ENCODE data around the gene DPP4. TPM values are rescaled to one million over a fixed set of nuclear protein-coding genes. Genes with fewer than 3 reads are reported as not detected.

The DPP4 gene
- total and polyA plus RNA-seq, 2 experiments from 2014 or later = 149 to 218 TPM

DNA sequence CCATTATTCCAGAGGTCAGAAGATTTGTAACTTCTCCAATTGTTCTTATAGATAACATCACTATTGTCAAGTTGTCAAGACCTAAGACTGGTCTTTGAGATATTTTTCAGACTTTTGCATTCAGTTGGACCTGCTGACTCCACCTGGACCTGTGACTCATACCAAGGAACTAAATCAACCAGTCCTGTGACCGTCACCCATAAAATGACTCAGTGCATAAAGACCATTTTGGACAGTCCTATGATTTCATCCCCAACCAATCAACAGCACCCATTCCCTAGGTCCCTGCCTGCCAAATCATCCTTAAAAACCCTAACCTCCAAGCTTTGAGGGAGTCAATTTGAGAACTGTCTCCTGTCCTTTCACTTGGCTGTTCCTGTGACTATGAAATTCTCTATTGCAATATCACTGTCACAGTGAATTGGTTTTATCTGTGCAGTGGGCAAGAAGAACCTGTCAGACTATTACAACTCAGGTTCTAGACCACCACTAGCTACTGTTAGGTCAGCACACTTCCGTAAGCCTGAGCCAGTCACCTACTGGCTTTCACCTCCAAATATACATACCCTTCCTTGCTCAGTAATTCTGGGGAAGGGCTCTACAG, 17.1 kb downstream of the DPP4 start:
- no peaks in the 10 kb centered on the region for H4K20me1 ChIP-seq (ENCODE audit: insufficient read depth, poor library complexity, severe bottlenecking)
- no peak for TF ChIP-seq CTCF (IDR thresholded peaks at IDR 0.05; ENCODE audit: poor library complexity)
- no peak for TF ChIP-seq EZH2phosphoT487 (IDR thresholded peaks at IDR 0.05; ENCODE audit: low read depth, severe bottlenecking, unreplicated experiment)
- no peak for TF ChIP-seq EZH2 (IDR thresholded peaks at IDR 0.05; ENCODE audit: borderline replicate concordance)
- H3K4me2 ChIP-seq = no peak overlapping the region
- peaks cover 73% of the 10 kb centered on the region for H3K79me2 ChIP-seq
- peaks cover 9% of the 10 kb centered on the region for H3K9me3 ChIP-seq (ENCODE audit: low read depth)
- WGBS (ENCODE audit: low lambda C conversion rate, missing lambda C conversion rate) = 50% methylated on average over 2 of the region's 2 CpGs
- no peak overlapping the region for H3K4me3 ChIP-seq
- H2AFZ ChIP-seq = no peak overlapping the region
- DNase-seq (ENCODE audit: low spot score) = no peak
- no peaks in the 10 kb centered on the region for H3K4me1 ChIP-seq (ENCODE audit: insufficient read depth)
- no peaks in the 10 kb centered on the region for H3K36me3 ChIP-seq (replicated peaks; ENCODE audit: insufficient read depth, low read depth)
- no peak overlapping the region for H3K27ac ChIP-seq
- no peaks in the 10 kb centered on the region for H3K9me2 ChIP-seq (replicated peaks; ENCODE audit: insufficient read depth)
- no peaks in the 10 kb centered on the region for H3K27me3 ChIP-seq

GRCh38 chr2:162053808-162054155, 20.2 kb downstream of the DPP4 start:
- Histone ChIP-seq H3K79me2 (peaks cover 68% of the 10 kb centered on the region), H3K9me2 (replicated peaks; ENCODE audit: insufficient read depth) (no peaks in the 10 kb centered on the region), H3K4me1 (ENCODE audit: insufficient read depth) (no peaks in the 10 kb centered on the region), H3K27me3 (no peaks in the 10 kb centered on the region), H3K27ac (no peak overlapping the region), H3K36me3 (replicated peaks; ENCODE audit: insufficient read depth, low read depth) (no peaks in the 10 kb centered on the region), H2AFZ (no peak overlapping the region), H3K4me2 (no peak overlapping the region), H4K20me1 (ENCODE audit: insufficient read depth, poor library complexity, severe bottlenecking) (no peaks in the 10 kb centered on the region), H3K9me3 (ENCODE audit: low read depth) (peaks cover 9% of the 10 kb centered on the region), H3K4me3 (no peak overlapping the region)
- TF ChIP-seq EZH2 (IDR thresholded peaks at IDR 0.05; ENCODE audit: borderline replicate concordance) (no peak), CTCF (IDR thresholded peaks at IDR 0.05; ENCODE audit: poor library complexity) (no peak), EZH2phosphoT487 (IDR thresholded peaks at IDR 0.05; ENCODE audit: low read depth, severe bottlenecking, unreplicated experiment) (no peak)
- WGBS (ENCODE audit: low lambda C conversion rate, missing lambda C conversion rate) = 98% methylated on average over 4 of the region's 4 CpGs
- no peak for DNase-seq (ENCODE audit: low spot score)

DNA sequence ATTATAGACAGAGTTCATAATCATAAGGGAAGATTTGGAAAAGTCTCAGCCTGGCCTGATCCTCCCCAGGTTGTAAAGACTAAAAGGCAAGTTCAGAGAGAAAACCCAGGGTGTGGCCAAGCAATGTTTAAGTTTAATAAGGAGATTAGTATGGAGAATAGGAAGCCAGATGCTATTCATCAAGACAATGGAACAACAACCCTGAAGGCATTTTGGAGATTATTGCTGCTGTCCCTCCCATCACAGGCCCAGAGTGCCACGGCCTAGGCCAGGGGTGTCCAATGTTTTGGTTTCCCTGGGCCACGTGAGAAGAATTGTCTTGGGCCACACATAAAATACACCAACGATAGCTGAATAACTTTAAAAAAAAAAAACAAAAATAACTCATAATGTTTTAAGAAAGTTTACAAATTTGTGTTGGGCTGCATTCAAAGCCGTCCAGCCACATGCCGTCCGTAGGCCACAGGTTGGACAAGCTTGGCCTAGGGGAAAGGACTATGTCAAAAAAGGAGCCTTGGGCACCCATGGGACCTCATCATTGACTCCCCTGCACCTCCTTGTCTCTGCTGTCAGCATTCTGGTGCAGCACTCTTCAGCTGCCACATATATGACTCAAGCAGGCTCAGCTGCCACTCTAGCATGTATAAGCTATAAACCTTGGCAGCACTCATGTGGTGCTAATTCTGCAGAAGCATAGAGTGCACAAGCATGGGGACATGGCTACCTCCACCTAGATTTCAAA, 20.8 kb downstream of the DPP4 start:
- Histone ChIP-seq H3K4me3 (no peak overlapping the region), H3K9me3 (ENCODE audit: low read depth) (peaks cover 9% of the 10 kb centered on the region), H3K27ac (no peak overlapping the region), H2AFZ (no peak overlapping the region), H3K9me2 (replicated peaks; ENCODE audit: insufficient read depth) (no peaks in the 10 kb centered on the region), H3K79me2 (peaks cover 68% of the 10 kb centered on the region), H3K4me1 (ENCODE audit: insufficient read depth) (no peaks in the 10 kb centered on the region), H3K36me3 (replicated peaks; ENCODE audit: insufficient read depth, low read depth) (no peaks in the 10 kb centered on the region), H3K4me2 (no peak overlapping the region), H4K20me1 (ENCODE audit: insufficient read depth, poor library complexity, severe bottlenecking) (no peaks in the 10 kb centered on the region), H3K27me3 (no peaks in the 10 kb centered on the region)
- WGBS (ENCODE audit: low lambda C conversion rate, missing lambda C conversion rate) = 94% methylated on average over 6 of the region's 6 CpGs
- no peak for TF ChIP-seq CTCF (IDR thresholded peaks at IDR 0.05; ENCODE audit: poor library complexity)
- no peak for TF ChIP-seq EZH2 (IDR thresholded peaks at IDR 0.05; ENCODE audit: borderline replicate concordance)
- TF ChIP-seq EZH2phosphoT487 (IDR thresholded peaks at IDR 0.05; ENCODE audit: low read depth, severe bottlenecking, unreplicated experiment) = no peak
- DNase-seq (ENCODE audit: low spot score) = no peak
